ENCODE data around the gene ICAM1. TPM values are rescaled to one million over a fixed set of nuclear protein-coding genes. Genes with fewer than 3 reads are reported as not detected.

The ICAM1 gene
- total and polyA plus RNA-seq, 9 donors = 12.1 to 116 (median 18.7) TPM

DNA sequence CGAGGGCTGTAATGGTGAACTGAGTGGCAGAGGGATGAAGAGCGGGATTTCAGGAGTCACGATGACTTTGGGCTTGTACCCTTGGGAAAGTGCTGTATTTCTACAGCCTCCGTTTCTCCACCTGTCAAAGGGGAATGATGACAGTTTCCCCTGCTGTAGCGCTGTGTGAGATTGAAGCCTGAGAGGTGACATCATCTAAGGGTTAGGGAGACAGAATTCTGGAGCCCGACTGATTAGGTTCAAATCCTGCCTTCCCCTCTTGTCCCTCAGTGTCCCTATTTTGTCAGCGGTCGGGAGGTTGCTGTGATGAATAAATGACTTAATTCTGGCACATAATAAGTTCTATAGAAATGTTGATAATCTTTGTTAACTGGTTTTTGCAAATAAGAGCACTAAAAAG is 18.2 kb upstream of the ICAM1 start:
- intact Hi-C loops (cut with DNase I) = loop anchor here in 3 of 4 donors (10.0 kb wide), 2 partner anchors 58 to 318 kb away; partner anchors contain the start of genes OLFM2 (in 2 of the 3) and DNMT1 (in 1 of the 3)
- Histone ChIP-seq H3K9me3 (no peaks in the 10 kb centered on the region), H3K27ac (peak overlapping the region in 1 of 2 donors; percentile 76), H3K27me3 (no peaks in the 10 kb centered on the region), H3K36me3 (no peaks in the 10 kb centered on the region), H3K4me3 (peak overlapping the region; percentile 72), H3K4me1 (ENCODE audit: insufficient read depth) (peaks cover 6% of the 10 kb centered on the region)
- WGBS, 3 donors = 13 to 20% (median 17%) methylated on average over 8 of the region's 8 CpGs
- TF ChIP-seq EP300 (IDR thresholded peaks at IDR 0.05) (no peak), POLR2A (IDR thresholded peaks at IDR 0.05) (no peak), CTCF (IDR thresholded peaks at IDR 0.05) (no peak)
- DNase-seq = no peak

DNA sequence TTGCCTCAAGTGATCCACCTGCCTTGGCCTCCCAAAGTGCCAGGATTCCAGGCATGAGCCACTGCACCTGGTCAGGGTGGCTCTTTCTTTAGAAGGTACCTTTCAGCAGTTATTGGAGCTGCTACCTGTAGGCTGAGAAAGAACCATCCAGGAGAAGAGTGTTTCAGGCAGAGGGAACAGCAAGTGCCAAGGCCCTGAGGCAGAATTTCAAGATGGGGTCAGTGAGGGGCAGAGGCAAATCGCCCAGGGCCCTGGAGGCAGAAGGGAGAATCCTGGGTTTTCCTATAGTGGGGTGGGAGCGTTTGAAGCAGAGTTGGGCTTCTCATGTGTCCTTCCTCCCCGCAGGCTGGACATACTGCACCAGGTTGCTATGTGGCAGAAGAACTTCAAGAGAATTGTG is 16.7 kb upstream of the ICAM1 start:
- WGBS, 3 donors = 91 to 92% (median 92%) methylated on average over 3 of the region's 3 CpGs
- H3K27me3 ChIP-seq = no peaks in the 10 kb centered on the region
- intact Hi-C loops (cut with DNase I) = loop anchor here in 3 of 4 donors (10.0 kb wide), 2 partner anchors 59 to 319 kb away; partner anchors contain the start of genes OLFM2 (in 2 of the 3) and DNMT1 (in 1 of the 3)
- no peaks in the 10 kb centered on the region for H3K9me3 ChIP-seq
- H3K4me1 ChIP-seq (ENCODE audit: insufficient read depth) = peaks cover 6% of the 10 kb centered on the region
- TF ChIP-seq EP300 (IDR thresholded peaks at IDR 0.05) (no peak), CTCF (IDR thresholded peaks at IDR 0.05) (no peak), POLR2A (IDR thresholded peaks at IDR 0.05) (no peak)
- H3K36me3 ChIP-seq = no peaks in the 10 kb centered on the region
- no peak overlapping the region for H3K27ac ChIP-seq
- no peak for DNase-seq
- H3K4me3 ChIP-seq = no peak overlapping the region

DNA sequence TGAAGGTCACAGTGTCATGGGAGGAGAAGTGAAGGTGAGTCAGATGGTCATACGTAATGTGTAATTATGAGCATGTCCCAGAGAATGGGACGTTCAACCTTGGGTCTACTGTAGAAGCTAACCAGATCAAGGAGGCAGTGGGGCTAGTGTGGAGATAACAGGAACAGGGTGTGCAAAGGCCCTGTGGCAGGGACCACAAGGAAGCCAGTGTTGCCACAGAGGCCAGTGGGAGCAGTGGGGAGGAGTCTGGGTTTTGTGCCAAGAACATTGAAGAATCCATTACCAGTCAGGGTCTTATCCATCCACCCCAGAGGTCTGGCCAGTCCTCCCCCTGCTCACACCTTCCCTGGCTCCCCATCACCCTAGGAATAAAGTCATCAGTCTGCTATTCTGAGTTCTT is 15.6 kb upstream of the ICAM1 start:
- no peaks in the 10 kb centered on the region for H3K36me3 ChIP-seq
- no peak for TF ChIP-seq CTCF (IDR thresholded peaks at IDR 0.05)
- TF ChIP-seq POLR2A (IDR thresholded peaks at IDR 0.05) = no peak
- no peak for TF ChIP-seq EP300 (IDR thresholded peaks at IDR 0.05)
- no peak for DNase-seq
- intact Hi-C loops (cut with DNase I) = loop anchor here in 3 of 4 donors (5.0 to 10.0 kb wide), 3 partner anchors 61 to 323 kb away; partner anchors contain the start of genes OLFM2 (in 2 of the 3) and DNMT1 (in 1 of the 3)
- H3K9me3 ChIP-seq = no peaks in the 10 kb centered on the region
- H3K4me1 ChIP-seq (ENCODE audit: insufficient read depth) = peaks cover 6% of the 10 kb centered on the region
- H3K27ac ChIP-seq = no peak overlapping the region
- H3K4me3 ChIP-seq = no peak overlapping the region
- 81 to 92% (median 92%) methylated on average over 2 of the region's 2 CpGs for WGBS, 3 donors
- no peaks in the 10 kb centered on the region for H3K27me3 ChIP-seq

DNA sequence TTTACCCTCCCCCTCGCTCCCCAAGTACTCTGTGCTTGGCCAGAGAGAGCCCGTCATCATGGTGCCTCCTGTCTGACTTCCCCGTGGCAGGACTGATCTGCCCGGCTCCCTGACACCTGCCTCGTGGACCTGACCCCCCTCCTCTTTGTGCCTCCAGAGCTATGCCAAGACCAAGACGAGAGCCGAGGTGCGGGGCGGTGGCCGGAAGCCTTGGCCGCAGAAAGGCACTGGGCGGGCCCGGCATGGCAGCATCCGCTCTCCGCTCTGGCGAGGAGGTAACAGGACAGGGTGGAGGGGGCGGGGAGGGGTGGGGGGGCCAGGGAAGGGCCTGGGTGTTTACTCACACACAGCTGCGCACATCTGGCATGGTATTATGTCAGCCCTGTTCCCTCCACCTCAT is 14.4 kb upstream of the ICAM1 start:
- no peaks in the 10 kb centered on the region for H3K9me3 ChIP-seq
- WGBS, 3 donors = 57 to 72% (median 61%) methylated on average over 16 to 18 of the region's 18 CpGs
- DNase-seq = peak in 1 of 5 donors; percentile 29
- H3K27ac ChIP-seq = no peak overlapping the region
- peaks cover 3% of the 10 kb centered on the region for H3K4me1 ChIP-seq (ENCODE audit: insufficient read depth)
- intact Hi-C loops (cut with DNase I) = loop anchor here in 3 of 4 donors (5.0 to 10.0 kb wide), 3 partner anchors 62 to 324 kb away; partner anchors contain the start of genes OLFM2 (in 2 of the 3) and DNMT1 (in 1 of the 3)
- H3K36me3 ChIP-seq = no peaks in the 10 kb centered on the region
- no peak overlapping the region for H3K4me3 ChIP-seq
- no peaks in the 10 kb centered on the region for H3K27me3 ChIP-seq
- TF ChIP-seq CTCF (IDR thresholded peaks at IDR 0.05) = no peak
- no peak for TF ChIP-seq POLR2A (IDR thresholded peaks at IDR 0.05)
- no peak for TF ChIP-seq EP300 (IDR thresholded peaks at IDR 0.05)

All from ovary (tissue), 9 donors.